Right renal cortex interstitium (tissue), 3 donors: ENCODE results near the gene FBXL13. TPM values are rescaled to one million over a fixed set of nuclear protein-coding genes. Genes with fewer than 3 reads are reported as not detected.
"Not testable (repeated sequence)": the region's sequence is repeated elsewhere in the genome, so short reads cannot be mapped to it uniquely, and the experiment has no call there.

Experiments used
- DNase-seq, 3 donors: peaks; one replicate each; pipeline ENCODE4 v3.0.0-alpha.2; 2013; ENCODE audit warnings: low read depth in 3 of 3, low spot score in 2 of 3
- polyA plus RNA-seq, 3 donors: library from polyadenylated mRNA; unstranded; fragments of 120-200 nt; gene quantifications; one replicate each; pipeline ENCODE4 v1.2.1, GENCODE V29; 2013; ENCODE audit not compliant: insufficient read length in 3 of 3

Gene FBXL13
- polyA plus RNA-seq, 3 donors: 2.8 to 3.0 (median 2.9) TPM

DNA sequence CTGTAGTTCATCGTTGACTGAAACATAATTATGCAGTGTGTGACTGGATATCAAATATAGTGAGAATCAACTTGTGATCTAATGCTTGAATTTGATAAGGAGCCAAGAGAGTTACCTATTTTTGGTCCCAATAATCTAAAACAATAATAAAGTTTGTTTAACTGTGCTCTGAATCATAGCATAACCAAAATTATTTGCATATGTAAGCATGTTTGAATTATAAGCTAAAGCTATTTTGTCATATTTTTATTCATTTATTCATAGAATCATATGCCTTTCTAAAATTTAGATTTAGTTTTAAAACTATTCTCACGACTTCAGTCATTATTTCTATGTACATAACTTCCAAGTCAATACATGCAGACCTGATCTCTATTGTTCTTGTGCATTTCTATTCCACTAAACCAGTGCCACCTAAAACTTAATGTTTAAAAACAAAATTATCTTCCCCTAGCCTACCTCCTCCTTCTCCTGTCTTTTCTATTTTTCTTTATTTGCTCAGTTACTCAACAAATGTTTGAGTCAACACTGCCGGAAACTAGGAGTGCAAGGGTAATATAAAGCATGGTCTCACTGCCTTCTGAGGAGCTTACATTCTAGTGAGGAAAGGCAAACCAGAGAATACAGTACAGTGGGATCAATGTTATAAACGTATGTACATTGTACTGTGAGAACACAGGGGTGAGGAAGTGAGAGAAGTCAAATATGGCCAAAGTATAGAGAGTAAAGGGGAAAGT lies 284.1 kb downstream of the FBXL13 start:
- DNase-seq: not testable (repeated sequence)

GRCh38 chr7:102788770-102789169 lies 285.8 kb downstream of the FBXL13 start:
- DNase-seq: not testable (repeated sequence)

- DNase-seq: not testable (repeated sequence)
These were observed 293.7 kb downstream of the FBXL13 start for GRCh38 chr7:102780926-102781325.

GRCh38 chr7:102778663-102779062 lies 295.9 kb downstream of the FBXL13 start:
- DNase-seq: not testable (repeated sequence)

DNA sequence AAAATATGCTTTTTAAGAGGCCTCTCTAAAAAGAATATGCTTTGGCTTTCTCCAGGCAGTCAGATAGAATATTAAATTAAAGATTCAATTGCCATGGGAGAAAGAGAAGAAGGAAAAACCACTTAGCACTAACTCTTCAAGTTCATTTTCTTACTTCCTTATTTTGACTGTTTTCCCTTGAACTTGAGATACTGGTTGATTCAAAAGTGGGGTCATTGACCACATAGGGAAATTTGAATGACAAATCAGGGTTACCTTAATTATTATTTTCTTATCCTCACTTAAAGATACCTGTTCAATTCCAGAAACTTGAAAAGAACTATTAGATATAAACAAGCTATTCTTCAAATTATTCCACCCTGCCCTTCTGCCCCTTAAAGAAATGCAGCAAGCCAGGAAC lies 298.4 kb downstream of the FBXL13 start:
- DNase-seq: not testable (repeated sequence)

GRCh38 chr7:102770467-102770866 lies 304.1 kb downstream of the FBXL13 start:
- DNase-seq: not testable (repeated sequence)

DNA sequence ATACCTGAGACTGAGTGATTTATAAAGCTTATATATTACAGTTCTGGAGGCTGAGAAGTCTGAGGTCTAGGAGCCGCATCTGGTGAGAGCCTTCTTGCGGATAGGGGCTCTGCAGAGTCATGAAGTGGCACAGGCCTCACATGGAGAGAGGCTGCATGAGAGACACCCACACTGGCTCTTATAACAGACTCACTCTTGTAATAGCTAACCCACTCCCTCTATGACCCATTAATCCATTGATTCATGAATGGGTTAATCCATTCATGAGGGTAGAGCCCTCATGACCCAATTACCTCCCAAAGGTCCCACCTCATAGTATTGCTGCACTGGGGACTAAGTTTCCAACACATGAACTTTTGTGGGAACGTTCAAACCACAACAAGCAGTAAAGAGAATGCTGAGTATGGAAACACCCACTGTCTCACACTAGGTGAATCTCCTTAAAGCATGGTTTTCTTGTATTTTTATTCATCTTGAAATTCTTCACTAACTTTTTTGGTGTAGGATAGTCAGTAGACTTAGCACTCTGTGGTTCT lies 304.9 kb downstream of the FBXL13 start:
- not testable (repeated sequence) for DNase-seq

DNA sequence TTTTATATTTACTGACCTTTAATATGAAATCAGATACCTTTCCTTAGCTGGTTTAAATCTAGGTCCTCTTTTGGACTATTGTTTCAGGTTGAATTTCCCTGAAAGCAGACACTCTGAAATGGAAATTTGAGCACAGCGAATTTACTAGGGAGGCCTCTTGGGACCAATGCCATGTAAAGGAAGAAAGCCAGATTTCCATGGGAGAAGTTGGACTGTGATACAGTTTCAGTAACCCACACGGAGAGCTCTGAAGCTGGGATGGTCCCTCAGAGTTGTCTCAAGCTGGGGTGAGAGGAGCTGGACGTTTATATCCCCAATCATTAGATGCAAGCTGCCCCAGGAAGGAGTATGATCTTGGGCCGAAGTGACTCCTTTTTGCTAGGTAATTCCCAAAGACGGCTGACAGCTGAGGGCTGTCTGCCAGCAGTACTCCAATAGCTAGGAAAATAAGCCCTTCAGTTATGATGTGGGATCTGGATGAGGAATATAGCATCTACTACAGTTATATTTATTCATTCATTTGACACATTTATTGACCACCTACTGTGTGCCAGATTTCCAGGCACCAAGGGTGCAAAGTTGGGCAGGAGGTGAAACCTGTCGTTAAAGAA lies 311.2 kb downstream of the FBXL13 start:
- DNase-seq: not testable (repeated sequence)

Other genes starting within 250 kb of the FBXL13 start
- 10 to 100 TPM; 79.7 to 92.7 (median 86.7) TPM for gene LRRC17, start 161.8 kb downstream of the FBXL13 start, polyA plus RNA-seq
- gene ARMC10, start 344 bp upstream of the FBXL13 start, polyA plus RNA-seq: 10 to 100 TPM; 57.8 to 73.0 (median 65.5) TPM
- gene NAPEPLD, start 74.3 kb upstream of the FBXL13 start, polyA plus RNA-seq: 10 to 100 TPM; 33.4 to 39.5 (median 38.8) TPM
- gene PMPCB, start 222.6 kb upstream of the FBXL13 start, polyA plus RNA-seq: 100 to 1,000 TPM; 109 to 122 (median 110) TPM